A673 (cell line): ENCODE measurements around the gene SLC12A3.

Experiments
- CTCF ChIP-seq: fragments of 300-800, 200-600 bp; sonication (generic); conservative IDR thresholded peaks from 2 replicates; pipeline ENCODE4 v1.5.1; 2017; ENCODE audit warnings: low read depth, mild to moderate bottlenecking, antibody characterized with exemption, low read length, moderate library complexity, mixed read lengths
- EZH2 ChIP-seq: fragments of 200-600 bp; sonication (generic); IDR thresholded peaks from 2 replicates; pipeline ENCODE4 v1.6.1; 2017; ENCODE audit warnings: borderline replicate concordance, low read depth, mild to moderate bottlenecking, mixed read lengths, antibody characterized with exemption, low read length; ENCODE audit not compliant: poor library complexity, severe bottlenecking

GRCh38 chr16:56946767-56947603 is 82.0 kb downstream of the SLC12A3 start:
- TF ChIP-seq CTCF (no peak), EZH2 (no peak)
